ENCODE results near the gene BEX2.

DNA sequence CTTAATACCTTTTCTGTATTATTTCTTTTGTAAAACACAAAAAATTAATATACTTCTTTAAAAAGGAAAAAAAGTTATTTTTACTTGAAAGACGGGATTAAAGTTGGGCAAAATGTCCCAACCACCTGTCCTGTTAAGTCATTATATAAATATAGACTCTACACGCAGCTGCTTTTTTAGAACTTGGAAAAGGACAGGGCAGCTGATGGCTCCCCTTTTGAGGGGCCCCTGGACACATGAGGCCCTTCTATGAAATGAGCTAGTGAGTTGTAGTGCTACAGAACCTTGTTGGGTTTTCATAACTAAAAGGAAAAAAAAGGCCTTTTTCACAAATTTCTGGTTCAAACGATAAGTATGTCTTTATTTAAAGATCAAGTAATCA, 600 bp upstream of the BEX2 start:
- TF ChIP-seq POLR2A (IDR thresholded peaks at IDR 0.05) (no peak), EP300 (IDR thresholded peaks at IDR 0.05) (no peak)

Measured in stomach (tissue), 4 donors.